SKM-1 (cell line): Measurements from ENCODE around the gene GFRAL.
A peak's percentile ranks its signal among the peaks of the same experiment; 100 is the strongest.

ENCODE experiments used
- DNase-seq: peaks from one replicate; lab custom pipeline; 2025; ENCODE audit not compliant: unreplicated experiment; lab: John Stamatoyannopoulos, UW

Gene GFRAL

GRCh38 chr6:55423933-55424332, 96.7 kb downstream of the GFRAL start:
- DNase-seq: no peak

- DNase-seq: no peak
Measured at GRCh38 chr6:55433446-55434130, 106.3 kb downstream of the GFRAL start.

GRCh38 chr6:55437141-55437540, 109.9 kb downstream of the GFRAL start:
- DNase-seq: no peak

DNA sequence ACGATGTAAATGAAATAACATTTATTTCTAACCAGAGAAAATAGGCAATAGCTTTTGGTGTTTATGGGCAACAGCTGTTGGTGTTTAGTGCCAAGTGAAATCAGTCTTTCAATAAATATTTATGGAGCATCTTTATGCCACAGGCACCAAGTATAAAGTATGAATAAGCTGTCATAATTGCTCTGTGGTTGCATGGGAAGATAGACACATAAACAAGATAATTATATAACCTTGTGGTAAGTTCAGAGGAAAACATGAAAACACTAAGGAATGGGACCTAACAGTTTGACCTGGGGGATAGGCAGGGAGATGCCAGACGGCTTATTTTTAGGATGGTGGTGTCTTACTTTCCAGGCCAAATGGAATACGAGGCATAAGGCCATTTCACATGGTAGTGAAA, 110.9 kb downstream of the GFRAL start:
- no peak for DNase-seq

DNA sequence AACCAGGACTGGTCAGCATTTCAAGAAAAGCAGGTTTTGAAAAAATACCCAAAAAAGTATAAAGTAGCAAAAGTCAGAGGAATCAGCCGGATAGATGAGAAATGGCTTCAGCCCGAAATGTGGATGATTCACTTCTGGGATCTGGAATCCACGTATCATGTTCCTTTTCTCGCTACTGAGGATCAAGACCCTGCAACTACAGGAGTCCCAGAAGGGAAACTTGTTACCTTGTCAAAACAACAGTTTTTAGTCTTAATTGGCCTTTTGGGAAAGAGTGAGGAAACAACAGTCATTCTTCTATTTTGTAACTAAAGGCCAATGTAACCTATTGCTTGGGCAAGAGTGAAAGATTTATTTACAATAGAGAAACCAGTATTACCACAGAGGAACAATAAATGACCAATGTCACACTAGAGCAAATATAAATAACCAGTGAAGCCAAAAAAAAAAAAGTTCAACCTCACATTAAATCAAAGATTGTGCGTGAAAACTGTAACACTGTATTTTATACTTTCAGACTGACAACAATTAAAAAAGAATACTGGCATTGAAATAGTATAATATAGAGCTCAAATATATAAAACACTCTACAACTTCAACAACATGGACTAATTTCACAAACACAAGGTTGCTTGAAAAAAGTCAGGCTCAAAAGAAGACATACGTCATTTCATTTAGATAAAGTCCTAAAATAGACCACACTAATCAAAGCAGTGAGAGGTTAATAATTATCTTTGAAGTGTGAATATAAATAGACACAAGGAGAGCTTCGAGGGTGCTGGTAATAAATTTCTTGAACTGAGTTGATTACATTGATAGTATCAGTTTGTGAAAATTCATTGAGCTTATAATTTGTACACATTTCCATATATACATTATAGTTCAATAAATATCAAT, 116.2 kb downstream of the GFRAL start:
- DNase-seq: no peak

- DNase-seq: peak; percentile 3
Measured at GRCh38 chr6:55445648-55446204, 118.5 kb downstream of the GFRAL start.

DNA sequence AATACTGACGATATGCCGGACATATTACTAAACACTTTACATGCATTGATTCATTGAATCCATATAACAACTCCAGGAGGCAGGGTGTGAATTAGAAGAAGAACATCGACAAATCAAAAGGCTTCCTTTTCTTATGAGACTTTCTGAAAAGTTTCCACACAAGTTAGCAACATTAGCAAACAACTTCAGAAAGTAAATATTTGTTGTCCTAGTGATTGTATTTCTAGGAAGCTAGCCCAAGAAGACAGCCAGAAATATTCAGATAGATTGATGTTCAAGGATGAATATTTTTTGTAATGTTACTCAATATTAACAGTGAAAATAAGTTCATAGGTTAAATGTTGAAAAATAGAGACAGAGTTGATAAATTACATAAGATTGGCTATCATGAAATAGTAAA, 120.6 kb downstream of the GFRAL start:
- no peak for DNase-seq

GRCh38 chr6:55448451-55448850, 121.2 kb downstream of the GFRAL start:
- no peak for DNase-seq

GRCh38 chr6:55449225-55449624, 122.0 kb downstream of the GFRAL start:
- no peak for DNase-seq

DNA sequence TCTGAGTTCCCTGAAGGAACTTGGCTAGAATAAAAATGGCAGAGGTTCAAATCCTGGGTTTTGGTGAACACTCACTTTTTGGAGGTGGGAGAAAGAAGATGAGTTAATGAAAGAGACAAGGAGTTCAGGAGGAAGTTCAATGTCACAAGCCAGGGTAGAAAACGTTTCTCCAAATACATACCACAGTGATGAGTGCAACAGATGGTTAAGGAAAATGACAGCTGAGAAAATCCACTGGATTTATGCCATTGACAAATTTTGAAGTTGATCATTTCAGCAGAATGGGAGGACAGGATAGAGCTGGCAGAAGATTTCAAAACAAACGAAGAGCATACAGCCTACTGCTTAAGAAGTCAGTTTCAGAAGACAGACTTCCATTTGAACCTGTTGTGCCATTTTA, 122.7 kb downstream of the GFRAL start:
- DNase-seq: no peak
